Parathyroid adenoma (tissue), 2 donors: ENCODE measurements around the gene APOBEC3C.
"Not testable (repeated sequence)": the region's sequence is repeated elsewhere in the genome, so short reads cannot be mapped to it uniquely, and the experiment has no call there.

Experiments used
- H2AFZ ChIP-seq: fragments of 300-600 bp; sonication (generic); one replicate; pipeline ENCODE4 v1.7.0; 2017; ENCODE audit warnings: antibody characterized with exemption, mild to moderate bottlenecking
- H3K27ac ChIP-seq: fragments of 300-600 bp; sonication (generic); one replicate; pipeline ENCODE4 v1.7.0; 2017
- H3K27me3 ChIP-seq: fragments of 300-600 bp; sonication (generic); one replicate; pipeline ENCODE4 v1.7.0; 2017; ENCODE audit warnings: low read length; ENCODE audit not compliant: control insufficient read depth, insufficient read depth
- H3K36me3 ChIP-seq: fragments of 300-600 bp; sonication (generic); one replicate; pipeline ENCODE4 v1.7.0; 2017; ENCODE audit warnings: low read length; ENCODE audit not compliant: control insufficient read depth, insufficient read depth
- H3K4me1 ChIP-seq: fragments of 300-600 bp; sonication (generic); one replicate; pipeline ENCODE4 v1.7.0; 2017; ENCODE audit warnings: control low read depth
- H3K4me2 ChIP-seq: fragments of 300-600 bp; sonication (generic); one replicate; pipeline ENCODE4 v1.7.0; 2017; ENCODE audit warnings: low read length
- H3K4me3 ChIP-seq: fragments of 300-600 bp; sonication (generic); one replicate; pipeline ENCODE4 v1.7.0; 2017; ENCODE audit warnings: low read depth, low read length
- H3K79me2 ChIP-seq: fragments of 300-600 bp; sonication (generic); one replicate; pipeline ENCODE4 v1.7.0; 2017; ENCODE audit warnings: control low read depth
- H3K9ac ChIP-seq: fragments of 300-600 bp; sonication (generic); one replicate; pipeline ENCODE4 v1.7.0; 2017; ENCODE audit warnings: mild to moderate bottlenecking
- H3K9me3 ChIP-seq: fragments of 300-600 bp; sonication (generic); one replicate; pipeline ENCODE4 v1.7.0; 2017; ENCODE audit warnings: low read length; ENCODE audit not compliant: control insufficient read depth
- CTCF ChIP-seq: fragments of 300-600 bp; sonication (generic); IDR thresholded peaks from one replicate; pipeline ENCODE4 v1.7.0; 2017; ENCODE audit warnings: antibody characterized with exemption, mild to moderate bottlenecking
- donor health status: primary hyperparathyroidism.

Gene APOBEC3C

GRCh38 chr22:38981992-38982927 lies 31.8 kb upstream of the APOBEC3C start, which contains the start of gene APOBEC3B:
Gene APOBEC3B (plus strand): TSS chr22:38982347. CDS start chr22:38982454, 107 bp downstream.
- TF ChIP-seq CTCF = no peak
- Histone ChIP-seq H3K27ac (peak within 1 kb of the TSS; percentile 19), H3K36me3 (no peaks in the 10 kb centered on the region), H3K9me3 (no peaks in the 10 kb centered on the region), H3K4me3 (peak within 1 kb of the TSS; percentile 55), H3K4me2 (peak within 1 kb of the TSS; percentile 82), H3K79me2 (no peaks in the 10 kb centered on the region), H3K4me1 (peaks cover 2% of the 10 kb centered on the region), H2AFZ (peak within 1 kb of the TSS; percentile 79), H3K9ac (no peak within 1 kb of the TSS), H3K27me3 (no peaks in the 10 kb centered on the region)

- Histone ChIP-seq H3K9me3 (no peaks in the 10 kb centered on the region), H3K27ac (no peak overlapping the region), H3K4me1 (peaks cover 2% of the 10 kb centered on the region), H3K36me3 (no peaks in the 10 kb centered on the region), H2AFZ (no peak overlapping the region), H3K79me2 (no peaks in the 10 kb centered on the region), H3K27me3 (no peaks in the 10 kb centered on the region), H3K4me2 (no peak overlapping the region), H3K4me3 (no peak overlapping the region), H3K9ac (no peak overlapping the region)
- no peak for TF ChIP-seq CTCF
These were observed 29.8 kb upstream of the APOBEC3C start for GRCh38 chr22:38984224-38984623.

- not testable (repeated sequence) for H3K4me1 ChIP-seq, H3K4me2 ChIP-seq, H3K36me3 ChIP-seq, H3K4me3 ChIP-seq, H2AFZ ChIP-seq, H3K27ac ChIP-seq, H3K27me3 ChIP-seq, H3K9me3 ChIP-seq, H3K9ac ChIP-seq, H3K79me2 ChIP-seq
These were observed 29.0 kb upstream of the APOBEC3C start for GRCh38 chr22:38984784-38985757.

- no peak overlapping the region for H3K9ac ChIP-seq
- H3K27ac ChIP-seq = no peak overlapping the region
- no peak overlapping the region for H3K4me3 ChIP-seq
- H3K36me3 ChIP-seq = no peaks in the 10 kb centered on the region
- no peak for TF ChIP-seq CTCF
- no peaks in the 10 kb centered on the region for H3K79me2 ChIP-seq
- H3K4me2 ChIP-seq = no peak overlapping the region
- H3K27me3 ChIP-seq = no peaks in the 10 kb centered on the region
- no peak overlapping the region for H2AFZ ChIP-seq
- peaks cover 2% of the 10 kb centered on the region for H3K4me1 ChIP-seq
- H3K9me3 ChIP-seq = no peaks in the 10 kb centered on the region
These were observed 27.4 kb upstream of the APOBEC3C start for GRCh38 chr22:38986629-38987028.
